Measurements from ENCODE around the gene NPPC.

NPPC gene

GRCh38 chr2:231932985-231933915 lies 7.1 kb upstream of the NPPC start:
- no peaks in the 10 kb centered on the region for H4K20me1 ChIP-seq (ENCODE audit: low read depth, low read length)
- no peak overlapping the region for H3K4me2 ChIP-seq (ENCODE audit: low read depth, low read length, poor library complexity, severe bottlenecking)
- H3K4me3 ChIP-seq (ENCODE audit: insufficient read depth, low read length, poor library complexity, severe bottlenecking) = no peak overlapping the region
- H2AFZ ChIP-seq (ENCODE audit: low read depth, low read length, severe bottlenecking) = no peak overlapping the region
- TF ChIP-seq CTCF (IDR thresholded peaks at IDR 0.05; ENCODE audit: insufficient read depth, low read length, poor library complexity, severe bottlenecking) (no peak), EZH2phosphoT487 (conservative IDR thresholded peaks at IDR 0.05; ENCODE audit: low read length) (no peak)
- no peaks in the 10 kb centered on the region for H3F3A ChIP-seq (ENCODE audit: insufficient read depth)
- H3K27ac ChIP-seq (ENCODE audit: low read depth, low read length) = no peak overlapping the region
- H3K9ac ChIP-seq (ENCODE audit: low read length) = no peak overlapping the region
- no peaks in the 10 kb centered on the region for H3K36me3 ChIP-seq (ENCODE audit: low read length)
- no peaks in the 10 kb centered on the region for H3K79me2 ChIP-seq (ENCODE audit: insufficient read depth, low read length)
- H3K27me3 ChIP-seq (ENCODE audit: low read length) = no peaks in the 10 kb centered on the region
- H3K9me3 ChIP-seq (ENCODE audit: insufficient read depth, low read length) = no peaks in the 10 kb centered on the region
- H3K9me2 ChIP-seq (replicated peaks; ENCODE audit: insufficient read depth, low read length) = no peaks in the 10 kb centered on the region

- no peak overlapping the region for H3K4me3 ChIP-seq (ENCODE audit: insufficient read depth, low read length, poor library complexity, severe bottlenecking)
- no peak overlapping the region for H3K4me2 ChIP-seq (ENCODE audit: low read depth, low read length, poor library complexity, severe bottlenecking)
- no peaks in the 10 kb centered on the region for H4K20me1 ChIP-seq (ENCODE audit: low read depth, low read length)
- no peak overlapping the region for H3K9ac ChIP-seq (ENCODE audit: low read length)
- H3K9me2 ChIP-seq (replicated peaks; ENCODE audit: insufficient read depth, low read length) = no peaks in the 10 kb centered on the region
- no peaks in the 10 kb centered on the region for H3F3A ChIP-seq (ENCODE audit: insufficient read depth)
- no peak overlapping the region for H3K27ac ChIP-seq (ENCODE audit: low read depth, low read length)
- H3K9me3 ChIP-seq (ENCODE audit: insufficient read depth, low read length) = no peaks in the 10 kb centered on the region
- H2AFZ ChIP-seq (ENCODE audit: low read depth, low read length, severe bottlenecking) = no peak overlapping the region
- H3K36me3 ChIP-seq (ENCODE audit: low read length) = no peaks in the 10 kb centered on the region
- no peak for TF ChIP-seq CTCF (IDR thresholded peaks at IDR 0.05; ENCODE audit: insufficient read depth, low read length, poor library complexity, severe bottlenecking)
- no peaks in the 10 kb centered on the region for H3K79me2 ChIP-seq (ENCODE audit: insufficient read depth, low read length)
- no peaks in the 10 kb centered on the region for H3K27me3 ChIP-seq (ENCODE audit: low read length)
These were observed 6.4 kb upstream of the NPPC start for GRCh38 chr2:231932711-231932970.

- TF ChIP-seq EZH2phosphoT487 (conservative IDR thresholded peaks at IDR 0.05; ENCODE audit: low read length) (no peak), CTCF (IDR thresholded peaks at IDR 0.05; ENCODE audit: insufficient read depth, low read length, poor library complexity, severe bottlenecking) (no peak)
- no peaks in the 10 kb centered on the region for H3K79me2 ChIP-seq (ENCODE audit: insufficient read depth, low read length)
- H3K27ac ChIP-seq (ENCODE audit: low read depth, low read length) = no peak overlapping the region
- H4K20me1 ChIP-seq (ENCODE audit: low read depth, low read length) = no peaks in the 10 kb centered on the region
- no peak overlapping the region for H2AFZ ChIP-seq (ENCODE audit: low read depth, low read length, severe bottlenecking)
- no peaks in the 10 kb centered on the region for H3K36me3 ChIP-seq (ENCODE audit: low read length)
- no peaks in the 10 kb centered on the region for H3K27me3 ChIP-seq (ENCODE audit: low read length)
- no peaks in the 10 kb centered on the region for H3K9me3 ChIP-seq (ENCODE audit: insufficient read depth, low read length)
- H3K4me2 ChIP-seq (ENCODE audit: low read depth, low read length, poor library complexity, severe bottlenecking) = no peak overlapping the region
- no peak overlapping the region for H3K4me3 ChIP-seq (ENCODE audit: insufficient read depth, low read length, poor library complexity, severe bottlenecking)
- no peak overlapping the region for H3K9ac ChIP-seq (ENCODE audit: low read length)
- H3K9me2 ChIP-seq (replicated peaks; ENCODE audit: insufficient read depth, low read length) = no peaks in the 10 kb centered on the region
- no peaks in the 10 kb centered on the region for H3F3A ChIP-seq (ENCODE audit: insufficient read depth)
These were observed 5.3 kb upstream of the NPPC start for GRCh38 chr2:231931481-231931915.
